HAP-1 (cell line): ENCODE results near the gene AIFM2.

Experiments
- DNase-seq, 2 experiments: peaks; one replicate each; pipeline ENCODE4 v3.0.0-alpha.2; 2016 to 2020; ENCODE audit warnings: low spot score in 2 of 2
- H3K27me3 ChIP-seq: fragments of 250-450 bp; sonication (Bioruptor Pico); 2 replicates; pipeline ENCODE4 v1.5.1; 2020; ENCODE audit warnings: low read depth, mild to moderate bottlenecking, moderate library complexity
- H3K36me3 ChIP-seq: fragments of 250-450 bp; sonication (Bioruptor Pico); replicated peaks from 2 replicates; pipeline ENCODE4 v1.5.1; 2020; ENCODE audit warnings: mild to moderate bottlenecking
- H3K4me1 ChIP-seq: fragments of 250-450 bp; sonication (Bioruptor Pico); 2 replicates; pipeline ENCODE4 v1.5.1; 2020; ENCODE audit warnings: mild to moderate bottlenecking
- H3K4me3 ChIP-seq: fragments of 250-450 bp; sonication (Bioruptor Pico); 2 replicates; pipeline ENCODE4 v1.5.1; 2020; ENCODE audit warnings: mild to moderate bottlenecking, moderate library complexity
- H3K9me3 ChIP-seq: fragments of 250-450 bp; sonication (Bioruptor Pico); 2 replicates; pipeline ENCODE4 v1.5.1; 2020; ENCODE audit warnings: mild to moderate bottlenecking, moderate library complexity
- in situ Hi-C: fragments of 300-500 bp; cut with MboI; formaldehyde crosslinking; loops from 3 replicates; pipeline ENCODE4 v1.14.3; 2020; ENCODE audit warnings: low sequenced_read_pairs, inconsistent platforms, mixed read lengths

AIFM2 gene

DNA sequence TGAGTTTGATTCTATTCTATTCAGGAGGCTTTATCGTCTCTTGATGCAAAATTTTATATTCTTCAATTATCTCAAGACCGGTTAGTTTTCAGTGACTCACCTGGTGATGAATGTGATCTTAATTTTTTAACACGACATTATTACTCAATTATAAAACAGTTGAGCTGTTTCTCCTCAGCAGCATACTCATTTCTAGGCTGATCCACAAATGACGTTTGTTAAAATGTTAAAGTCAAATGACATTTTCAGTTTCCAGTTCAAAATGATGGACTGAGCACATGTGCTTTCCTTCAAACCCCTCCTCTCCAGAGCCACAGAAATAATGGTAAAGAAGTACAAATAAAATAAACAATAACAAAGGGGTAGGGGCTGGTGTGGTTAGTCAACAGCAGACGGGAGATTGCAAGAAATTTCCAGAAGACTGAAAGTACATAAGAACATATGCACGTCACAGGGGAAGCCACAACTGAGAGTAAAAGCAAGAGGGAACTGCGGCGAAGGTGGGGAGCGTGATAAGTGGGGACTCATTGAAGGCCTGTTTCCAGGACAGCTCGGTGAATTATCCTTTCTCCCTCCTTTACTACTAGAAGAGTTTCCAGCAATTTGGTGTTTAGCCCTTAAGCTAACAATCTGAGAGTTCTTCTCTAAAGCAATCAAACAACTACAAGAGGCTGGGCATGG lies 69.1 kb downstream of the AIFM2 start:
- no peaks in the 10 kb centered on the region for H3K27me3 ChIP-seq
- H3K36me3 ChIP-seq = no peaks in the 10 kb centered on the region
- no peak for DNase-seq
- H3K4me3 ChIP-seq = no peak overlapping the region
- H3K4me1 ChIP-seq = no peaks in the 10 kb centered on the region
- H3K9me3 ChIP-seq = no peaks in the 10 kb centered on the region
- in situ Hi-C loops = no loop called here
